ENCODE measurements around the gene UBE4A.

The UBE4A gene

GRCh38 chr11:118341815-118342489 lies 17.4 kb upstream of the UBE4A start:
- DNase-seq = no peak

DNA sequence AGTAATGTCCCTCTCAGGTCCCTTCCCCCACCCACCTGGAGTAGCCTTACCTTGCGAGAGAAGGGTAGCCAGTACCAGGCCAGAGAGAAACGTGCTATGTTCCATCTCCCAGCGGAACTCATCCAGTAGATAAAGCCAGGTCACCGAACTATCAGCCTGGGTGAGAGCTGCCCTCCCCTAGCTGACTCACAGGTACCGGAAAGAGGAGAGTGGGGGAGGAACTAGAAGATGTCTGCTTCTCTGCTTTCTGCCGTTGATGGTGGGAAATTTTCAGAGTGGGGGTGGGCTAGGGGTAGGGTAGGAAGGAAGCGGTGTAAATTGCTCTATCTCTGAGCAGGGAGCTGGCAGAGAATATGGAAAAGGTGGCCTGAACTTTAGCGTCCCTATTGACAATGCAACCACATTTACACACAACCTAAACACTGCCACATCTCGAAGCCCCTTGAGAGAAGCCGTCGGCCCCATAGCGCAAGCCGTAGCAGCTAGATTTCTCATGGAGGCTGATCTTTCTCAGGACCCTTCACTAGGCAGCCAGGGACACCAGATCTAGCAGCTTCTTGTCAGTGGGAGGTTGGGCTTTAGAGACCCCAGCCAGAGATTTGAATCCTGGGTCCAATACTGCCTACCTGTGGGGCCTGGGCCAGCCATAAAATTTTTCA lies 16.8 kb upstream of the UBE4A start, which contains the start of gene CD3D:
Gene CD3D (minus strand): TSS at position 203 of the 659 bp plus-strand sequence. CDS start 98 bp downstream, at position 105.
- no peak for DNase-seq

GRCh38 chr11:118343248-118343647 lies 16.2 kb upstream of the UBE4A start:
- DNase-seq = no peak

GRCh38 chr11:118343981-118344515 lies 15.4 kb upstream of the UBE4A start, which contains the start of gene CD3G:
CD3G (plus strand) TSS chr11:118344344; CDS start chr11:118344424, 80 bp downstream.
- no peak for DNase-seq

GRCh38 chr11:118349475-118349874 lies 9.9 kb upstream of the UBE4A start:
- no peak for DNase-seq

DNA sequence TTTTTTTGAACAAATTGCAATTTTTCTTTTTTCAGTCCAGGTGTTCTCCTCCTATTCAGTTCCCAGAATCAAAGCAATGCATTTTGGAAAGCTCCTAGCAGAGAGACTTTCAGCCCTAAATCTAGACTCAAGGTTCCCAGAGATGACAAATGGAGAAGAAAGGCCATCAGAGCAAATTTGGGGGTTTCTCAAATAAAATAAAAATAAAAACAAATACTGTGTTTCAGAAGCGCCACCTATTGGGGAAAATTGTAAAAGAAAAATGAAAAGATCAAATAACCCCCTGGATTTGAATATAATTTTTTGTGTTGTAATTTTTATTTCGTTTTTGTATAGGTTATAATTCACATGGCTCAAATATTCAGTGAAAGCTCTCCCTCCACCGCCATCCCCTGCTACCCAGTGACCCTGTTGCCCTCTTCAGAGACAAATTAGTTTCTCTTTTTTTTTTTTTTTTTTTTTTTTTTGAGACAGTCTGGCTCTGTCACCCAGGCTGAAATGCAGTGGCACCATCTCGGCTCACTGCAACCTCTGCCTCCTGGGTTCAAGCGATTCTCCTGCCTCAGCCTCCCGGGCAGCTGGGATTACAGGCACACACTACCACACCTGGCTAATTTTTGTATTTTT lies 6.2 kb upstream of the UBE4A start:
- DNase-seq = peak; percentile 8

DNA sequence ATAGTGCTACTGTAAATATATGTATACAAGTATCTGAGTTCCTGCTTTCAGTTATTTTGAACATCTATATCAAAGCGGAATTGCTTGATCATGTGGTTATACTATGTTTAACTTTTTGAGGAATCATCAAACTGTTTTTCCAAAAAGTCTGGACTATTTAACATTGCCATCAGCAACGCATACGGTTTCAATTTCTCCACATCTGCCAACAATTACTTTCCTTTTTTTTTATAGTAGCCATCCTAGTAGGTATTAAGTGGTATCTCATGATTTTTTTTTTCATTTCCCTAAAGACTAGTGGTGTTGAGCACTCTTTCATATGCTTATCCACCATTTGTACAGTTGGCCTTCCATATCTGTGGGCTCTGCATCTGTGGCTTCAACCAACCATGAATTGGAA lies 1.3 kb upstream of the UBE4A start:
- DNase-seq = no peak

DNA sequence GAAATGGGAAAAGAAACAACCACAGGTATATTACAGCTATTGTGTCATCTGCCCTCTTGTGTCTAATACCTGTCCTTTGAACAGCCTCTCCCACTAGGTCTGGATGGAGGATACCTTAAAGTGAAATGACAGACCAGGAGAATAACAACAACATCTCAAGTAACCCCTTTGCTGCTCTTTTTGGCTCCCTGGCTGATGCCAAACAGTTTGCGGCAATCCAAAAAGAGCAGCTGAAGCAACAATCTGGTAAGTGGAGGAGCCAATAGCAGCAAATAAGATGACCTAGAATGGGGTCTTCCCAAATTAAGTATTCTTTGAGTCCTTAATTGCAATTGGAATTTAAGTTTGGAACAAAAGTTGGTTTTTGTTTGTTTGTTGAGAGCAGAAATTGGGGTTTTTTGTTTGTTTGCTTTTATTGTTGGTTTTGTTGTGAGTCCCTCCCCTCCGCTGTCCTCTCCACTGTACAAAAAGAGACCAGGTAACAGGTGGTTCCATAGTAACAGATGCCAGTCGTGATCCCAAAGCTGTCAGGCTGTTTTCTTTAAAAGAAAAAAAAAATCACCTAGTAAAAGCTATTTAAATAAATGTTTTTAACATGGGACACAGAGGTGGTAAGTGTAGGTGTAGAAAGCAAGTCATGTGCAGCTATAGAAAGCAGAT lies 5.7 kb downstream of the UBE4A start:
- no peak for DNase-seq

- no peak for DNase-seq
Observed at GRCh38 chr11:118366287-118366686, 6.9 kb downstream of the UBE4A start.

DNA sequence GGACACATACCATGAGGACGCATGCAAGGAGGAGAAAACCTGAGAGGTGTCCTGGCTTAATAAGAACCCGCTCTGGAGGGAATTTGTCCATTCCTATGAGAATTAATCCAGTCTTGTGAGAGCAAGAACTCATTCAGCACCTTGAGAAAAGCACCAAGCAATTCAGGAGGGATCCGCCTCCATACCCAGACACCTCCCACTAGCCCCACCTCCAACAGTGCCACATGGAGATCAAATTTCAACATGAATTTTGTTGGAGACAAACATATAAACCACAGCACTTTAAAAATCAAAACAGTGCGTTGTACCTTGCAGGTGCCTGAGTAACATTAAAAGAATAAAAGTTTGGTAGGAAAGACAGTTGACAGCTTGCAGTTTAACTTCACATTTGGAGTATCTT lies 11.4 kb downstream of the UBE4A start:
- no peak for DNase-seq

GRCh38 chr11:118373263-118373662 lies 13.9 kb downstream of the UBE4A start:
- DNase-seq = no peak

DNA sequence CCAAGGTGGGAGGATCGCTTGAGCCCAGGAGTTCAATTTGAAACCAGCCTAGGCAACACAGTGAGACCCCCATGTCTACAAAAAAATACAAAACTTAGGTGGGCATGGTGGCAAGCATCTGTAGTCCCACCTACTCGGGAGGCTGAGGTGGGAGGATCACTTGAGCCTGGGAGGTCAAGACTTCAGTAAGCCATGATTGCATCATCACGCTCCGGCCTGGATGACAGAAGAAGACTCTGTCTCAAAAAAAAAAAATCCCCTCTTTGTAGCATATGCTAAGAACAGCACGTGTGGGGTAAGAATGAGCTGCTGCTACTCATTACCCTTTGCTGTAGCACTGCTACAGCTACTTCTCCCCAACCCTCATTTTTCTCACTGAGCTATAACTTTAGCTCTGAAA lies 14.5 kb downstream of the UBE4A start:
- DNase-seq = no peak

DNA sequence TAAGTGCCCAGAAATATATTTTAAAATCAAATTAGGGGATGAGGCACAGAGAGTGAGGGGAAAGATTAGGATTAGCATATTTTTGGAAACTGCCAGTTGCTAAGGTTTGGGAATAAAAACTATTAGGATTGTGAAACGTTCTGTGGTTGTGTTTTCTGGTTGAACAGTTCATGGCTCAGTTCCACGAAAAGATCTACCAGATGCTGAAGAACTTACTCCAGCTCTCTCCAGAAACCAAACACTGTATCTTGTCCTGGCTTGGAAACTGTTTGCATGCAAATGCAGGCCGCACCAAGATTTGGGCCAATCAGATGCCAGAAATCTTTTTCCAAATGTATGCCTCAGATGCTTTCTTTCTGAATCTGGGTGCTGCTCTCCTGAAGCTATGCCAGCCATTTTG lies 15.3 kb downstream of the UBE4A start:
- no peak for DNase-seq

- no peak for DNase-seq
Observed at GRCh38 chr11:118375978-118376377, 16.6 kb downstream of the UBE4A start.

- no peak for DNase-seq
Observed at GRCh38 chr11:118379497-118379896, 20.1 kb downstream of the UBE4A start.

- DNase-seq = no peak
Observed at GRCh38 chr11:118380571-118380970, 21.2 kb downstream of the UBE4A start.

GRCh38 chr11:118382954-118383353 lies 23.6 kb downstream of the UBE4A start:
- no peak for DNase-seq

DNA sequence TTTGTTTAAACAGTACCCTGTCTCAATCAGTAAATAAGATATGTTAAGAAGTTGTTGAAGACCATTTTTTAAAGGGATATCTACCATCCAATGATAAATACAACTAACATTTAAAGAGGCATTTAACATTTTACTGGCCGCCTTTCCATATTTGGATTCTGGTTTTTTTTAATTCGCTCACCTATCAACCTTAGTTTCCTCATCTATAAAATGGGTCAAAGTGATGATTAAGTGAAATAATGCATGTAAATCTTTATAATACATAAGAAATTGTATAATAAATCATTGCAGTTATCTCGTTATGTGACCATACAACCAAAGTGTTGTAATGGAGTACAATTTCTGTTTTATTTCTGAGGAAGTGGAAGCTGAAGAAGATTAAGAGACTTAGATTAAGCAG lies 24.3 kb downstream of the UBE4A start:
- DNase-seq = no peak

- DNase-seq = no peak
Observed at GRCh38 chr11:118396097-118396501, 36.7 kb downstream of the UBE4A start.

- no peak for DNase-seq
Observed at GRCh38 chr11:118397448-118397847, 38.0 kb downstream of the UBE4A start.

DNA sequence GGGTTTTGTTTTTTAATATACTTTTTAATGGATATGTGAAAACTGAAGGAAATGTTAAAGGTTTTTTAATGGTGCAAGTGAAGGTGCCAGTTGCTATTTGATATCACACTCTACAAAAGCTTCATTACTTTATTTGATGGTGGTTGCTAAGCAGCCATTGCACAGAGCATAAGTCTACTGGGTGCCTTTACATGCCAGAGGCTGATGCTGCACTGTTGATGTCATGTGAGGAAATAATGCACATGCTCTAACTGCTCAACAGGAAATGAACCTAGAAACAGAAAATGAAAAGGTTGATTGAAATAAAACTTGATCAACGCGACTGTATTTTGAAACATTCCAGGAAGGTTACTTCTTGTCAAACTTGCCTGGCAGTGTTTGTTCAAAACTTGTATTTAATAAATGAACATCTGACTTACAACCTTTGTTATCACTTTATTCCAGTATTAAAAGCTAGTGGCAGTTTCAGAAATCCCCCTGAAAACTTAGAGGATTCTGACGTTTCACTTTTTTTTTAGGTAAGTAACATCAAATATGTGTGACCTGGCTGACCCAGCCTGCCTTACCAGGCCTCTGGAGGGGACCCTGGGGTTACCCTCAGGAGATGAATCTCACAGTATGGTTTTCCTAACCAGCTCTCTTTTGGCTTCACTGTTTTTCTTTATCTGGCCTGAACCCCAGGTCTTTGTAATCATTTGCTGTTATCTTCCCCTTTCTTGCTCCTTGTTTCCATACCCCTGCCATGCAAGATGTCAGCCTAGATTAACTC lies 39.6 kb downstream of the UBE4A start:
- DNase-seq = no peak

DNA sequence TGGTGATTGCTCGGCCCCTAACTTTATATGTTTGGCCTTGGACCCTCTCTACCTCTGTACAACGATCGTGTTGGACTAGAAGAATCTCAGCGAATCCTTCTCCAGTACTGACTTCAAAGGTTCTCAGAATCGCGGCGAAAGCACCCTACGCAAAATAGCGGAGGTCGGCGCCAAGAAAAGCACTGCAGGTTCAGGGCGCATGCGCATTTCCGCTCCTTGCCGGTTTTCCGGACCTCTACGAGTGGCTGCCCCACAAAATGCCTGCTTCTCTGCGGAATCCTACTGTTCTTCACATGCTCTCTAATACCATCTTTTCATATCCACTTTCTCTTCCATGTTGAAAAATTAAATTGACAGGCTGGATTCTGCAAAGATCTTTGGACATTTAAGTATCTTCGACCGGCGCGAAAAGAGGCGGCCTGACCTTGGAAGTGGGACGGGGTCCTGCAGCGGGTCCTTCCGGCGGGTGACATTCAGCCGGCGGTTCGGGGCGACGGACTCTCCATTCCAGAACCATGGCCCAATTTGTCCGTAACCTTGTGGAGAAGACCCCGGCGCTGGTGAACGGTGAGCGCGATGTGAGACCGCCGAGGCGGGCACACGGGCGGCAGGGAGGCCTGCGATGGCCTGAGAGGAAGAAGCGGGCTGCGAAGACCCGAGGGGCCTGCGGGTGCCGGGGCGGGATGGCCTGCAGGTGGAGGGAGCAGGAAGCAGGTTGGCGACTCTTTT lies 41.9 kb downstream of the UBE4A start, which contains the start of gene ATP5MG:
Gene ATP5MG (plus strand): TSS at position 456 of the 729 bp plus-strand sequence. CDS start 60 bp downstream, at position 516.
- peak; percentile 99 for DNase-seq
